HG03442 (cell line): Measurements from ENCODE around the gene EPHB3.

Experiments
- ATAC-seq: cut with Tn5 transposase; IDR thresholded peaks from one replicate; pipeline ENCODE4 v1.9.1; 2021; ENCODE audit warnings: mild to moderate bottlenecking, moderate library complexity; ENCODE audit not compliant: unreplicated experiment

Gene EPHB3

GRCh38 chr3:184543256-184543655 is 18.3 kb upstream of the EPHB3 start:
- no peak for ATAC-seq

GRCh38 chr3:184543843-184544512 is 17.6 kb upstream of the EPHB3 start:
- ATAC-seq, result no peak

GRCh38 chr3:184544513-184544861 is 17.1 kb upstream of the EPHB3 start:
- ATAC-seq, result no peak

GRCh38 chr3:184545769-184546168 is 15.8 kb upstream of the EPHB3 start:
- ATAC-seq, result no peak

GRCh38 chr3:184546252-184546651 is 15.3 kb upstream of the EPHB3 start:
- no peak for ATAC-seq

- no peak for ATAC-seq
These were observed 11.6 kb upstream of the EPHB3 start for GRCh38 chr3:184549796-184550577.

GRCh38 chr3:184551103-184551502 is 10.5 kb upstream of the EPHB3 start:
- no peak for ATAC-seq

- no peak for ATAC-seq
These were observed 9.8 kb upstream of the EPHB3 start for GRCh38 chr3:184551614-184552256.

GRCh38 chr3:184552296-184552695 is 9.3 kb upstream of the EPHB3 start:
- ATAC-seq, result no peak

GRCh38 chr3:184552863-184553262 is 8.7 kb upstream of the EPHB3 start:
- no peak for ATAC-seq

GRCh38 chr3:184553385-184553784 is 8.2 kb upstream of the EPHB3 start:
- ATAC-seq, result no peak

- ATAC-seq, result no peak
These were observed 7.1 kb upstream of the EPHB3 start for GRCh38 chr3:184554461-184554860.

GRCh38 chr3:184556582-184557347 is 4.8 kb upstream of the EPHB3 start:
- no peak for ATAC-seq

- no peak for ATAC-seq
These were observed 4.1 kb upstream of the EPHB3 start for GRCh38 chr3:184557348-184557950.

GRCh38 chr3:184558726-184559125 is 2.9 kb upstream of the EPHB3 start:
- ATAC-seq, result no peak

- ATAC-seq, result no peak
These were observed 2.2 kb upstream of the EPHB3 start for GRCh38 chr3:184559336-184559735.

GRCh38 chr3:184560531-184560930 is 1.1 kb upstream of the EPHB3 start:
- ATAC-seq, result no peak

GRCh38 chr3:184561913-184562877 is 610 bp downstream of the EPHB3 start:
- ATAC-seq, result no peak

GRCh38 chr3:184562878-184563560 is 1.4 kb downstream of the EPHB3 start:
- ATAC-seq, result no peak
